GM12865 (cell line): ENCODE results near the gene SLC9A1.

Experiments used
- DNase-seq: peaks from one replicate; pipeline ENCODE4 v3.0.0; 2010; ENCODE audit warnings: low read depth
- H3K4me3 ChIP-seq: 2 replicates; pipeline ENCODE4 v1.5.1; 2011; ENCODE audit warnings: mild to moderate bottlenecking, low read depth, low read length, control low read depth
- CTCF ChIP-seq: IDR thresholded peaks from 2 replicates; pipeline ENCODE4 v1.5.1; 2011; ENCODE audit warnings: low read length, control low read depth, low read depth, inconsistent platforms; ENCODE audit not compliant: insufficient read depth; ENCODE audit errors: missing control alignments

SLC9A1 gene

GRCh38 chr1:27109103-27109822, 45.7 kb downstream of the SLC9A1 start:
- peak; percentile 16 for TF ChIP-seq CTCF
- peak; percentile 36 for DNase-seq
- H3K4me3 ChIP-seq = no peak overlapping the region

GRCh38 chr1:27108588-27108987, 46.3 kb downstream of the SLC9A1 start:
- no peak for DNase-seq
- H3K4me3 ChIP-seq = no peak overlapping the region
- TF ChIP-seq CTCF = no peak

GRCh38 chr1:27106561-27107323, 48.2 kb downstream of the SLC9A1 start:
- TF ChIP-seq CTCF = no peak
- DNase-seq = peak; percentile 62
- H3K4me3 ChIP-seq = no peak overlapping the region

GRCh38 chr1:27105018-27105417, 49.9 kb downstream of the SLC9A1 start:
- H3K4me3 ChIP-seq = no peak overlapping the region
- no peak for DNase-seq
- no peak for TF ChIP-seq CTCF

- TF ChIP-seq CTCF = no peak
Measured at GRCh38 chr1:27103498-27103897, 51.4 kb downstream of the SLC9A1 start.

GRCh38 chr1:27102707-27103468, 52.0 kb downstream of the SLC9A1 start:
- DNase-seq = peak; percentile 70
- no peak overlapping the region for H3K4me3 ChIP-seq
- TF ChIP-seq CTCF = peak; percentile 95

More at GRCh38 chr1:27103498-27103897, 51.4 kb downstream of the SLC9A1 start:
- no peak overlapping the region for H3K4me3 ChIP-seq
- DNase-seq = no peak
